Stimulated activated CD4-positive, alpha-beta T cell treated with anti-CD3 and anti-CD28 coated beads, Interleukin-2, amount 100 ng/mL, for 48 hours (primary cell): ENCODE data around the gene ALDH1L1.

ENCODE experiments used
- DNase-seq, 2 donors: peaks; one replicate each; pipeline ENCODE4 v3.0.0-alpha.2; 2020

Gene ALDH1L1

GRCh38 chr3:126191246-126191645, 10.9 kb upstream of the ALDH1L1 start:
- no peak for DNase-seq

DNA sequence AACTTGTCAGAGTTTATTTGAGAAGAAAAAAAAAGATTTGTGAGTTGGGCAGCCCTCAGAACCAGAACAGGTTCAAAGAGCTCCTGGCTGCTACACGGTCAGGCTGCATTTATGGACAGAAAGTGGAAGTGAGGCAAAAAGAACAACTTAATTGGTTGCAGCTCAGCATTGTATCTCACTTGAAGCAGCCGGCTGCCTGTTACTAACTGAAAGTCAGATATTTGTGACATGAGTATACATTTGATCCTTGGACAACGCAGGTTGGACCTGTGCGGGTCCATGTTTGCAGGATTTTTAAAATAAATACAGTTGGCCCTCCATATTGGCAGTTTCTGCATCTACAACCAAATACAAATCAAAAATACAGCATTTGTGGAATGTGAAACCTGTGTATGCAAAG, 7.5 kb upstream of the ALDH1L1 start:
- DNase-seq: no peak

- DNase-seq: no peak
Observed at GRCh38 chr3:126186749-126187148, 6.4 kb upstream of the ALDH1L1 start.

GRCh38 chr3:126186271-126186670, 5.9 kb upstream of the ALDH1L1 start:
- no peak for DNase-seq

- DNase-seq: no peak
Observed at GRCh38 chr3:126184465-126185000, 4.1 kb upstream of the ALDH1L1 start.

DNA sequence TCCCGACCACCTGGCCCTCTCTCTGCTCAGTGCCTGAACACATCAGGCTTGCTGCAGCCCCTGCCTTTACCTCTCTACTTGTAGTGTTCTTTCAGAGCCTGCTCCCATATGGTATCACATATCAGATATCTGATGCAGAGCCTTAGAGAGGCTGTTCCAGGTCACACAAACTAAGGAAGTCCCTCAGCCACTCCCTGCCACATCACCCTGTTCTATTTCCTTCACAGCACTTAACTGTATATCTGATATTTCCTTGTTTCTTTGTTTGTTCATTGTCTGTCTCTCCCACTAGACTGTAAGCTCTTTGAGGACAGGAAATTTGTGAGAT, 976 bp upstream of the ALDH1L1 start:
- DNase-seq: no peak

DNA sequence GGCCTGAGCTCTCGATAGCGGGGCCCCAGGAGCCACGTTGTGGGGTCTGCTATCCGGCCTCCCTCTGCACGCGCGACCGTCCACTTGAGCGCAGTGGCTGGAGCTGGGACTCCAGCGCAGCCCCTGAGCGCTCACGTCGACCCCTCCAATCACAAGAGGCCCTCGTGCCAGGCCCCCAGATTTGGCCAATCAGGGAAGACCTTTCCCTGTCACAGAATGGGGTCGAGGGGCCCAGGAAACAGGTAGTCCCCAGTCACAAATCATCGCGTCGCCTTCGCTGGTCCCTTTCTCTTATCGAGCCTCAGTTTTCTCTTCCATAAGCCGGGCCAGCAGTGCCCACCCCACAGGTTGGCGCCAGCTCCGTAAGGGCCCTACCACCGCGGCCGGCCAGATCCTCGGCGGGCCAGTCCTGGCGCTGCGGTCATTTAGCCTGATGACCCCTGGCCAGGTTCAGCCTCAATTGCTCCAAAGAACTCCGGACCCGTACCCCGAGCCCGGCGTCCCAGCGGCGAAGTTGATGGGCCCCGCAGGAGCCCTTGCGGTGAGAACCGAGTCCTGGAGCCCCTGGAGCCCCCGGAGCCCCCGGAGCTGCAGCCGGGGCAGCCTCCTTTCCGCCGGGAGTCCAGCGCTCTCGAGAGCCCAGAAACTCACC, 435 bp downstream of the ALDH1L1 start:
- DNase-seq: no peak

GRCh38 chr3:126170073-126170777, 10.2 kb downstream of the ALDH1L1 start:
- no peak for DNase-seq

DNA sequence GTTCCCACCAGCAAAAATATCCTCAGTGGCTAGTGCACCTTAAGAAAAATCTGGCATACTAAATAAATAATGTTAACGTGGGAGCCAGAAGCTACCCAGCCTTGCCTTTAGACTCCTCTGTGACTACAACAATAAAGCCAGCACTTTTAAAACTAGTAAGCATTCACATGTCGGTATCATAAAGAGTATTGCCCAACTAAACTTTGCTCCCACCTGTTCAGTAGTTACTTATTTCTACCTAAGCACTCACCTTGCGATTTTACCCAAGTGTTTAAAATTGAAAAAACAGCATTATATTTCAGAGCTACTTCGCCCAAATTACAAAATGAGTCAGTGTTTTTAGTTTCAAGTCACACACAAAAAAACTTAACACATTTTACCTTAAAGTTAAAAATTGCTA, 12.8 kb downstream of the ALDH1L1 start:
- DNase-seq: no peak

DNA sequence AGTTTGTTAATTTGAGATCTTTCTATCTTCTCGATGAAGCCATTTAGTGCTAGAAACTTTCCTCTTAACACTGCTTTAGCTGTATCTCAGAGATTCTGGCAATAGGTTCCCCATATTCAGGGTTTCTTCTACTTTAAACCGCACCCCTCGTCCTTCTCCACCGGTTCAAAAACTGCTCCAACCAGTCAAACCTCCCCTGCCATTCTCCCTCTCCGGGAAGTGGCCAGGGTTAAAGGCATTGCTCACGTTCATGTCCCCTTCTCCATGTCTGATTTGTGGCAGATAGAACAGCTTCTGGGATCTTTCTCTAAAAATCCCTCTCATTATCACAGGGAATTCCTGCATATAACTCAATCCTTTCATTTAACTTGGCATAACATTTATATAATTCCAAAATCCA, 14.4 kb downstream of the ALDH1L1 start:
- DNase-seq: no peak

DNA sequence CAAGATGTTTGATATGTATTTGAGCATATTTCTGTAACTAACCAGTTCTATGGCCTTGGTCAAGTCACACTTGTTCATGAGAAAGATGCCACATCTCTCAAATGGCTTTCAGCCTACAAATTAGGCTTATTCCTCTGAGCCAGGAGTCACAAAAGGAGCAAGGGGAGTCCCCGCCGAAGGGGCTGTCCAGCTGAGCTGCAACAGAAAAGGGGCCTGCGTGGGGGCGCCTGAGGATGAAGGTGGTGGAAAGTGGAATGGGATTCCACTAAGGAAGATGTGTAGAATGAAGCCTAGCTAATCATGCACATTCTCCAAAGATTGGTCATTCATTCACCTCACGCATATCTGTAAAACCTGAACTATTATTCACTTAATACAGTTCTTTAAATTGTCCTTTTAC, 19.1 kb downstream of the ALDH1L1 start:
- DNase-seq: no peak

- no peak for DNase-seq
Observed at GRCh38 chr3:126160243-126161210, 19.9 kb downstream of the ALDH1L1 start.

DNA sequence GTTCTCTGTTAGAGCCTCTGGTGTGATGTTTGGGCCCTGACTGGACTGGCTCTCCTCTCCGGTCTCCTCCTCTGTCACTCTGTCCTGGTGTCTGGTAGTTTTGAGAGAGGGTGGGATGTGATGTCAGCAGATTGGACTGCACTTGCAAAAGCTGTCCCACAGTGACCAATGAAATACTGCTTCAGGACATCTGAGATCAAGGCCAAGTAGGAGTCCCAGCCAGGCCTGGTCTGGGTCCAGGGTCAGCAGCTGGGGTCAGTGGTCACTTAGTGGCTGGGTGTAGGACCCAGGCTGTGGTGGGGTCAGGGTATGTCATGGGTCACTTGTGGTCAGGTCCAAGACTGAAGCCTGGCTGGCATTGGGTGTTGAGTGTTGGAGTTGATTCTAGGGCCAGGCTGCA, 20.9 kb downstream of the ALDH1L1 start:
- no peak for DNase-seq

- DNase-seq: no peak
Observed at GRCh38 chr3:126158912-126159454, 21.4 kb downstream of the ALDH1L1 start.

- DNase-seq: no peak
Observed at GRCh38 chr3:126158016-126158911, 22.1 kb downstream of the ALDH1L1 start.

DNA sequence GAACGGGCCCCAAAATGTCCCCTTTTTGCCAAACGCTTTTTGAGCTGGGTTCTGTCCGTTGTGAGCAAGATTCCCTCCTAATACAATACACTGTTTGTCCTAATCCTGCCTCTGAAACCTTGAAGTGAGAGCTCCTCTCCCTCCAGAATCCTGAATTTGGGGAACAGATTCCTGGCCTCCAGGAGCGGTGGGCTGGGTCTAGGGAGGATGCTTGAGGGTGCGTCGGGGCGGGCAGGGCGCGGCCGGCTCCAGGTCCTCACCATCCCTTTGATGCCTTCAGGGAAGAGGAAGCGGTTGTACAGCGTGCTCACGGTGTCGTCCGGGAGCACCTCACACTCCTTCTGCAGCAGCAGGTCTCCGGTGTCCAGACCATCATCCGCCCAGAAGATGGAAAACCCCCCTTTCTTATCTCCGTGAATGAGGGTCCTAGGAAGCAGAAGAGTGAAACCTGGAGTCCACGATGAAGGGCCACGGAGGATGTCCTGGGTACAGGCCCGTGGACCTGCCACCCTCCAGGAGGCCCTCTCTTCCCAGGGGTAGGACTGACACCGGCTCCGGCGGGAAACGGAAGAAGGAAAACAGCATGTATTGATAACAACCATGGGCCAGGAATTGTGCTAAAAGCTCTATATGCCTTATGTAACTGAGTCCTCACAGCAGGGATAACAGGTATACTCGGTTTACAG, 23.2 kb downstream of the ALDH1L1 start:
- no peak for DNase-seq

DNA sequence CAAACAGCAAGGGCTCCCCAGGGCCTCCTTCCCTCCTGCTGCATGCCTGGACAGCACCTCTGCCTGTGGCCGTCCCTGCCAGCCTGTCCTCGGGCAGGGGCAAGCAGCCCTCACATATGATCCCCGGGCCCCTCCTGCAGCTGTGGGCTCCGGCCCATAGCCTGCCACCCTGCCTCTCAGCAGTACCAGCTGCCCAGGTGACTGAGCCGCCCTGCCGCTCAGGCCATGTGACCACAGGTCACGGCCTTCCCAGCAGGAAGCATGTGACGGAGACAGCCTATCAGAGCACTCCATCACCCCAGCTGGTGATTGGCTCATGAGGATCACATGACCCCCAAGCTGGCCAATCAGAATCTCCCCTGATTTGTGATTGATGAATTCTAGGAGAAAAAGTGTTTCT, 23.9 kb downstream of the ALDH1L1 start:
- DNase-seq: no peak

DNA sequence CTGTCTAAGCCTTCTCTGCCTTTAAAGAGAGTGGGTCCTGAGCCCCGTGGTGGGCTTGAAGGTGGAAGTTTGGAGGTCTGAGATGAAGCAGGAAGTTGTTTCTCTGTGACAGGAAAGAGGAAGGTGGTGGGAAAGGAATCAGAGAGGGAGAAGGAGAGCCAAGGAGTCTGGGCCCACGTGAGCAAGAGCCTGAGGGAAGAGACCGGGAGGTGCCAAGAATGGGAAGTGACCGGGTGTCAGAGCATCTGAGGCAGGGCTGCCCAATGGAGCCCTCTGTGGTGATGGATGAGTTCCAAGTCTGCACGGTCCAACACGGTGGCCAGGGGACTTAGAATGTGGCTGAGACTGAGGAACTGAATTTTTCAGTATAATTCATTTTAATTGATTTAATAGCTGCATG, 24.6 kb downstream of the ALDH1L1 start:
- no peak for DNase-seq

- no peak for DNase-seq
Observed at GRCh38 chr3:126155280-126155640, 25.1 kb downstream of the ALDH1L1 start.

GRCh38 chr3:126154391-126155279, 25.8 kb downstream of the ALDH1L1 start:
- no peak for DNase-seq
